Peyer's patch (tissue), 4 donors: Measurements from ENCODE around the gene CALR.

ENCODE experiments used
- POLR2A ChIP-seq, 2 donors: fragments of 450-650 bp; IDR thresholded peaks; one replicate each; pipeline ENCODE4 v1.5.1; 2017; ENCODE audit warnings: antibody characterized with exemption in 2 of 2, mild to moderate bottlenecking in 2 of 2, moderate library complexity in 2 of 2
- TF ChIP-seq, protein P1 (sequence below), 6 experiments: fragments of 450-650 bp in 4 of 6; fragments of 200-600 bp in 2 of 6; sonication (generic) in 1 of 6; IDR thresholded peaks; one replicate each; pipeline ENCODE4 v1.5.1; 2017 to 2019; ENCODE audit warnings: antibody characterized with exemption in 6 of 6, mild to moderate bottlenecking in 3 of 6, moderate library complexity in 1 of 6

DNA sequence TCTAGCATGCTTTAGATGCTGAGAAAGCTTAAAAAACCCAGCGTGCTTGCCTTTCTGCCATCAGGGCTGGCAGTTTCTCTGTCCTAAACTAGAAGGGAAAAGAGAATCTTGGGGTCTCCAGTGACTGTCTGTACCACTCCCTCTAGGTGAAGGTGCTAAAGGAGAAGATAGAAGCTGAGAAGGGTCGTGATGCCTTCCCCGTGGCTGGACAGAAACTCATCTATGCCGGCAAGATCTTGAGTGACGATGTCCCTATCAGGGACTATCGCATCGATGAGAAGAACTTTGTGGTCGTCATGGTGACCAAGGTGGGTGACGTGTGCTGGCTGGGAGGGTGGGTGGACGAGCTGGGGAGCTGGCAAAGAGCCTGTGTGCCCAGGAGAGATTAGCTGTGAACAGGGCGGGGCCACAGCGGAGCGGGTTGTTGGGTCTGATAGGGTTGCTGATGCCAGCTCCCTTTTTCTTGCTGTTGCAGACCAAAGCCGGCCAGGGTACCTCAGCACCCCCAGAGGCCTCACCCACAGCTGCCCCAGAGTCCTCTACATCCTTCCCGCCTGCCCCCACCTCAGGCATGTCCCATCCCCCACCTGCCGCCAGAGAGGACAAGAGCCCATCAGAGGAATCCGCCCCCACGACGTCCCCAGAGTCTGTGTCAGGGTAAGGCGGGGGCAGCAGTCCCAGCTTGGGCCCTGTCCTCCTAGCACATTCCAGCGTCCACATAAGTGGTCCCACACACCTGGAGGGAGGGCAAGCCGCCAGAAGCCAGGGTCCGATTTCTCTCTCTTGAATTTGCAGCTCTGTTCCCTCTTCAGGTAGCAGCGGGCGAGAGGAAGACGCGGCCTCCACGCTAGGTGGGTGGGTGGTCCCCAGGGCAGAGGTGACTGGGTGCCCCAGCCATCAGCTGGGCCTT is 9.5 kb downstream of the CALR start:
- TF ChIP-seq, protein P1, sequence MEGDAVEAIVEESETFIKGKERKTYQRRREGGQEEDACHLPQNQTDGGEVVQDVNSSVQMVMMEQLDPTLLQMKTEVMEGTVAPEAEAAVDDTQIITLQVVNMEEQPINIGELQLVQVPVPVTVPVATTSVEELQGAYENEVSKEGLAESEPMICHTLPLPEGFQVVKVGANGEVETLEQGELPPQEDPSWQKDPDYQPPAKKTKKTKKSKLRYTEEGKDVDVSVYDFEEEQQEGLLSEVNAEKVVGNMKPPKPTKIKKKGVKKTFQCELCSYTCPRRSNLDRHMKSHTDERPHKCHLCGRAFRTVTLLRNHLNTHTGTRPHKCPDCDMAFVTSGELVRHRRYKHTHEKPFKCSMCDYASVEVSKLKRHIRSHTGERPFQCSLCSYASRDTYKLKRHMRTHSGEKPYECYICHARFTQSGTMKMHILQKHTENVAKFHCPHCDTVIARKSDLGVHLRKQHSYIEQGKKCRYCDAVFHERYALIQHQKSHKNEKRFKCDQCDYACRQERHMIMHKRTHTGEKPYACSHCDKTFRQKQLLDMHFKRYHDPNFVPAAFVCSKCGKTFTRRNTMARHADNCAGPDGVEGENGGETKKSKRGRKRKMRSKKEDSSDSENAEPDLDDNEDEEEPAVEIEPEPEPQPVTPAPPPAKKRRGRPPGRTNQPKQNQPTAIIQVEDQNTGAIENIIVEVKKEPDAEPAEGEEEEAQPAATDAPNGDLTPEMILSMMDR (IDR thresholded peaks at IDR 0.05): no peak
- no peak for TF ChIP-seq POLR2A (IDR thresholded peaks at IDR 0.05)
